ENCODE data around the gene ZDHHC23.

ZDHHC23 gene

DNA sequence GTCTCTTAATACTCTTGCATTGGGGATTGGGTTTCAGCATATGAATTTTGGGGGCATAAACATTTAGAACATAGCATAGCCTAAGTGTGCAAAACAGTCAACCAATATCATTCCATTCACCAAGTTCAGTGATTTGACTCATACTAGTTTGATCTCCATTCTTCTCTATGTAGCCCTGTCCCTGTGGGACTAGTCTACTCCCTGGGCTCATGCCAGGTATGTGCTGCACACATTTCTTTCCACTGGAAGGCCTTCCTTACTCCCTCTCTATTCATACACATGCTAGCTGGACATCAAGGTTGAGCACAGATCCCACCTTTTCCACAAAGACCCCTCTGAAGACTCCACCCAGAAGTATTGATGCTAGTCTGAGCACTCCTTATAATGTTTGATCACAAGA is 5.1 kb downstream of the ZDHHC23 start:
- H3K27ac ChIP-seq (ENCODE audit: low read depth, low read length) = no peak overlapping the region
- peaks cover 22% of the 10 kb centered on the region for H3K36me3 ChIP-seq (ENCODE audit: control insufficient read depth, insufficient read depth, low read length)
- H3K9me3 ChIP-seq (ENCODE audit: control insufficient read depth, insufficient read depth, low read depth, low read length) = no peaks in the 10 kb centered on the region
- no peaks in the 10 kb centered on the region for H3K4me1 ChIP-seq (ENCODE audit: control insufficient read depth, insufficient read depth, low read length)
- H3K4me3 ChIP-seq (ENCODE audit: low read depth, low read length) = no peak overlapping the region
- H3K27me3 ChIP-seq (ENCODE audit: control insufficient read depth, insufficient read depth, low read length) = peaks cover 22% of the 10 kb centered on the region
- H3K9ac ChIP-seq (ENCODE audit: low read length) = no peak overlapping the region

DNA sequence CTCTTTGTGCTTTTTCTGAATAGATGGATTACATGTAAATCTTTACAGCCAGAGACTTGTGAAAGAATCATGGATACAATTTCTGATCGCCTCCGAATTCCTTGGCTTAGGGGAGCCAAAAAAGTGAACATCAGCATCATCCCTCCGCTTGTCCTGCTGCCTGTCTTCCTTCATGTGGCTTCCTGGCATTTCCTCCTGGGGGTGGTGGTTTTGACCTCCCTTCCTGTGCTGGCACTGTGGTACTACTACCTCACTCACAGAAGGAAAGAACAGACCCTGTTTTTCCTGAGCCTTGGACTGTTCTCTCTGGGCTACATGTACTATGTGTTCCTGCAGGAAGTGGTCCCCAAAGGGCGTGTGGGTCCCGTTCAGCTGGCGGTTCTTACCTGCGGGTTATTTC is 5.9 kb downstream of the ZDHHC23 start:
- peaks cover 30% of the 10 kb centered on the region for H3K36me3 ChIP-seq (ENCODE audit: control insufficient read depth, insufficient read depth, low read length)
- H3K4me3 ChIP-seq (ENCODE audit: low read depth, low read length) = no peak overlapping the region
- no peaks in the 10 kb centered on the region for H3K9me3 ChIP-seq (ENCODE audit: control insufficient read depth, insufficient read depth, low read depth, low read length)
- no peaks in the 10 kb centered on the region for H3K4me1 ChIP-seq (ENCODE audit: control insufficient read depth, insufficient read depth, low read length)
- peaks cover 14% of the 10 kb centered on the region for H3K27me3 ChIP-seq (ENCODE audit: control insufficient read depth, insufficient read depth, low read length)
- H3K9ac ChIP-seq (ENCODE audit: low read length) = no peak overlapping the region
- H3K27ac ChIP-seq (ENCODE audit: low read depth, low read length) = no peak overlapping the region

DNA sequence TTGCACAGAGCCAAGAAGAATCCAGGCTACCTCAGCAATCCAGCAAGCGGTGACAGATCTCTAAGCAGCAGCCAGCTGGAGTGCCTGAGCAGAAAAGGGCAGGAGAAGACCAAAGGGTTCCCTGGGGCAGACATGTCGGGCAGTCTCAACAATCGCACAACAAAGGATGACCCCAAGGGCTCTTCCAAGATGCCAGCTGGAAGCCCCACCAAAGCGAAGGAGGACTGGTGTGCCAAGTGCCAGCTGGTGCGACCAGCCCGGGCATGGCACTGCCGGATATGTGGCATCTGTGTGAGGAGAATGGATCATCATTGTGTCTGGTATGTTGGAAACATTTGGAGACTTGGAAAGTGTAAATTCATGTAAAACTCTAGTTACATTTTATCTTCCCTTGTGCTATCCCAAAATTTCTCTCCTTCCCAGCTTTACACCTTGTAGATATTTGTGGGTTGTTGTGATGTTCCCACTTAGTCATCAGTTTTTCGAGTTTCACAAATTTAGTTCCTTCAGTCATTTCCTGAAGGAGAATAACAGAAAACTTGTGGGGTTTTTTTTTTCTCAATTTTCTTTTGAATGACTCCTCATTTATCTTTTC is 6.4 kb downstream of the ZDHHC23 start:
- Histone ChIP-seq H3K9ac (ENCODE audit: low read length) (no peak overlapping the region), H3K27ac (ENCODE audit: low read depth, low read length) (no peak overlapping the region), H3K36me3 (ENCODE audit: control insufficient read depth, insufficient read depth, low read length) (peaks cover 35% of the 10 kb centered on the region), H3K9me3 (ENCODE audit: control insufficient read depth, insufficient read depth, low read depth, low read length) (no peaks in the 10 kb centered on the region), H3K27me3 (ENCODE audit: control insufficient read depth, insufficient read depth, low read length) (peaks cover 9% of the 10 kb centered on the region; the same call in 1 of the 2 replicates), H3K4me3 (ENCODE audit: low read depth, low read length) (no peak overlapping the region), H3K4me1 (ENCODE audit: control insufficient read depth, insufficient read depth, low read length) (no peaks in the 10 kb centered on the region)

DNA sequence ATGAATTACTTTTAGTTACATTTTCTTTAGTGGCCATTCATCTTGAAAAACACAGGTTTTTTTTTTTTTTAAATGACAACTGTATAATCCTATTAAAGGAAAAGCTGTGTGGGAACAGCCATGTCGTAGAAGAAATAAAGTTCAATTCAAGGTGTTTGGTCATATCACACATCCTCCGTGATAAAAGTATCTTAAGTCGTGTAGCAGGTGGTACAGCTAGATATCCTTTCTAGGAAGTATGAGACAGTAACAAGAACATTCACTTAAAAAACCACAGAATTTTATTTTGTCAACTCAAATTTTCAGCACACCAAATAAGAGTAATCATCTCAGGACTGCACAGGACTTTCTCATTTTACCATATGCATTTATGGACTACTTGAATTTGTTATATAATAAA is 16.1 kb downstream of the ZDHHC23 start:
- Histone ChIP-seq H3K9ac (ENCODE audit: low read length) (no peak overlapping the region), H3K27me3 (ENCODE audit: control insufficient read depth, insufficient read depth, low read length) (no peaks in the 10 kb centered on the region), H3K27ac (ENCODE audit: low read depth, low read length) (no peak overlapping the region), H3K36me3 (ENCODE audit: control insufficient read depth, insufficient read depth, low read length) (peaks cover 12% of the 10 kb centered on the region; the same call in 1 of the 2 replicates), H3K9me3 (ENCODE audit: control insufficient read depth, insufficient read depth, low read depth, low read length) (no peaks in the 10 kb centered on the region), H3K4me1 (ENCODE audit: control insufficient read depth, insufficient read depth, low read length) (peaks cover 8% of the 10 kb centered on the region; the same call in 1 of the 2 replicates), H3K4me3 (ENCODE audit: low read depth, low read length) (no peak overlapping the region)

DNA sequence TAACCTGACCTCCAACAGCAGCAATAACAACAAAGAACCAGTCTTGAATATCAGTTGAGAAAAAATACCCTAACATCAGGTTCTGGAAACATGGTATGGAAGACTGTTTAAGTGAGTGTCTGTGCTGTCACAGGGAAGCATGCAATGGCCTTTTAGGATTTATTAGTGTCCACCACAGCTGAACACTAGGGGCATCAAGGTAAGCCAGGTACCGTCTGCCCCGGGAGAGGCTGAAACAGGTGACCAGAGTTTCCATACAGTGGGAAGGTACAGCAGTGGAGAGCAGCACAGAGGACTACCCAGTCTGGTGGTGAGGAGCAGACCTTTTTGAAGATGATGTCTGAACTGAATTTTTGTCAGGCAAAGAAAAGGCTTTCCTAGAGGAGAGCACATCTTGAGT is 18.4 kb downstream of the ZDHHC23 start:
- H3K36me3 ChIP-seq (ENCODE audit: control insufficient read depth, insufficient read depth, low read length) = no peaks in the 10 kb centered on the region
- H3K4me3 ChIP-seq (ENCODE audit: low read depth, low read length) = no peak overlapping the region
- no peaks in the 10 kb centered on the region for H3K9me3 ChIP-seq (ENCODE audit: control insufficient read depth, insufficient read depth, low read depth, low read length)
- H3K27me3 ChIP-seq (ENCODE audit: control insufficient read depth, insufficient read depth, low read length) = no peaks in the 10 kb centered on the region
- no peak overlapping the region for H3K9ac ChIP-seq (ENCODE audit: low read length)
- peaks cover 8% of the 10 kb centered on the region; the same call in 1 of the 2 replicates for H3K4me1 ChIP-seq (ENCODE audit: control insufficient read depth, insufficient read depth, low read length)
- H3K27ac ChIP-seq (ENCODE audit: low read depth, low read length) = no peak overlapping the region

DNA sequence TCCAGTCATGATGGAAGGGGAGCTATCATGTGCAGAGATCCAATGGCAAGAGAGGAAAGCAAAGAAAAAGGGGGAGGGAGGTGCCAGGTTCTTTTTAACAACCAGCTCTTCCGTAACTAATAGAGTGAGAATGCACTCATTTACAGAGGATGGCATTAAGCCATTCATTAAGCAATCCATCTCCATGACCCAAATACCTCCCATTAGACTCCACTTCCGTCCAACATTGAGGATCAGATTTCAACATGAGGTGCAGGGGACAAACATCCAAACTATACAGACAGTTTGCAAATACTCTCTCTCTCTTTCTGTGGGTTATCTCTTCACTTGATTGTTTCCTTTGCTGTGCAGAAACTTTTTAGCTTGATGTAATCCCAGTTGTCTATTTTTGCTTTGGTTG is 21.2 kb downstream of the ZDHHC23 start:
- Histone ChIP-seq H3K9ac (ENCODE audit: low read length) (no peak overlapping the region), H3K9me3 (ENCODE audit: control insufficient read depth, insufficient read depth, low read depth, low read length) (peaks cover 9% of the 10 kb centered on the region; the same call in 1 of the 2 replicates), H3K27ac (ENCODE audit: low read depth, low read length) (no peak overlapping the region), H3K36me3 (ENCODE audit: control insufficient read depth, insufficient read depth, low read length) (no peaks in the 10 kb centered on the region), H3K4me1 (ENCODE audit: control insufficient read depth, insufficient read depth, low read length) (no peaks in the 10 kb centered on the region), H3K27me3 (ENCODE audit: control insufficient read depth, insufficient read depth, low read length) (no peaks in the 10 kb centered on the region), H3K4me3 (ENCODE audit: low read depth, low read length) (no peak overlapping the region)

DNA sequence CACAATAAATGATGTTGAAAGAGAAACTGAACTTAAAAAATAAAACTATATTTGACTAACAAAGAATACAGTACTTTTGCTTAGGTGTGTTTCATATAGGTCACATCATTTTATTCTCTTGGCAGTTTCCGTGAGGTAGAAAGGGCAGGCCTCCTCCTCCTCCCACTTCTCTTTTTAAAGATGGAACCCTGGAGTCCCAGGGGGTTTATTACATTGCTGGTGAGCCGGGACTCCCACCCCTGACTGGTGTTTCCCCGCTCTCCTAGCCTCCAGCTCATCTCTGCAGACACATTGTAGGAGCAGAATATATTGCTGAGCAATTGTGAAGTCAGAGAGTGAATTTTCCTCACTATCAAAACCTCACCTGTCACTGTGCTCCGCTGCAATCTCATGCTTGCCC is 30.0 kb downstream of the ZDHHC23 start:
- Histone ChIP-seq H3K36me3 (ENCODE audit: control insufficient read depth, insufficient read depth, low read length) (no peaks in the 10 kb centered on the region), H3K4me3 (ENCODE audit: low read depth, low read length) (no peak overlapping the region), H3K27me3 (ENCODE audit: control insufficient read depth, insufficient read depth, low read length) (no peaks in the 10 kb centered on the region), H3K27ac (ENCODE audit: low read depth, low read length) (no peak overlapping the region), H3K4me1 (ENCODE audit: control insufficient read depth, insufficient read depth, low read length) (no peaks in the 10 kb centered on the region), H3K9ac (ENCODE audit: low read length) (no peak overlapping the region), H3K9me3 (ENCODE audit: control insufficient read depth, insufficient read depth, low read depth, low read length) (peaks cover 15% of the 10 kb centered on the region)

DNA sequence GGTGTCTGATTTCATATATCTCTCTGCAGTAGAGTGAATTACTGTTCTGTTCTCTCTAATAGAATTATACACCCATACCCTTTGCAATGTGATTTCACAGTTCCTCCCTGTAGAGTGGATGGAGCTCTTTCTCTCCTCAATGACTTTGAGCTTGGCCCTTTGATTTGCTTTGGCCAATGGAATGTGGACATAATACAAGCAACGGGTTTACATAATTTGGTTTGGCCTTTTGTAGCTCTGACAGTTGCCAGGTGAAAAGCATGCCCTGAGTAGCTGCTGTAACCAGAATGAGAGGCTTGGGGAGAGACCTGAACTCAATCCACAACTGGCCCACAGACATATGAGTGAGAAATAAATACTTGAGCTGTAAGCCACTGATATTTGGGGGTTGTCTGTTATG is 32.1 kb downstream of the ZDHHC23 start:
- H3K4me3 ChIP-seq (ENCODE audit: low read depth, low read length) = no peak overlapping the region
- no peaks in the 10 kb centered on the region for H3K36me3 ChIP-seq (ENCODE audit: control insufficient read depth, insufficient read depth, low read length)
- no peaks in the 10 kb centered on the region for H3K27me3 ChIP-seq (ENCODE audit: control insufficient read depth, insufficient read depth, low read length)
- no peaks in the 10 kb centered on the region for H3K9me3 ChIP-seq (ENCODE audit: control insufficient read depth, insufficient read depth, low read depth, low read length)
- no peak overlapping the region for H3K9ac ChIP-seq (ENCODE audit: low read length)
- no peak overlapping the region for H3K27ac ChIP-seq (ENCODE audit: low read depth, low read length)
- no peaks in the 10 kb centered on the region for H3K4me1 ChIP-seq (ENCODE audit: control insufficient read depth, insufficient read depth, low read length)

DNA sequence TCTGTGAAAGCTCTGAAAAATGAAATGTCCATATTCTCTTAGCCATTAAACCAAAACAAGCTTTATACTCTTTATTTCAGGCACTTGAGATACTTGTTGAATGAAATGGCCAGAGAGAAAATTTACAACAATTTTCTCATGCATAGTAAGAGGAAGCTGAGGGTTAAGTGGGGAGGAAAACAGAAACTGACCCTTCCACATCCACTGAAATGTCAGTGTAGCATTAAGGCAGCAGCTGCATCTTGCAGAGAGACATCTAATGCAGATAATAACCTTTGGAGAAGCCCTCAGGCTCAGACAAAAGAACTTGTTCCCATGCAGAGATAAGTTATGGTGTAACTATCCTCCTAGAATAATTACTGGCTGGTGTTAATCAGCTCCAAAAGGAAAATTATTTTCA is 34.0 kb downstream of the ZDHHC23 start:
- no peak overlapping the region for H3K9ac ChIP-seq (ENCODE audit: low read length)
- H3K27ac ChIP-seq (ENCODE audit: low read depth, low read length) = no peak overlapping the region
- H3K9me3 ChIP-seq (ENCODE audit: control insufficient read depth, insufficient read depth, low read depth, low read length) = 0 out of 2 replicates have a peak, but pooled peaks cover 2% of the 10 kb centered on the region
- H3K4me1 ChIP-seq (ENCODE audit: control insufficient read depth, insufficient read depth, low read length) = 0 out of 2 replicates have a peak, but pooled peaks cover 4% of the 10 kb centered on the region
- no peaks in the 10 kb centered on the region for H3K36me3 ChIP-seq (ENCODE audit: control insufficient read depth, insufficient read depth, low read length)
- no peak overlapping the region for H3K4me3 ChIP-seq (ENCODE audit: low read depth, low read length)
- no peaks in the 10 kb centered on the region for H3K27me3 ChIP-seq (ENCODE audit: control insufficient read depth, insufficient read depth, low read length)

DNA sequence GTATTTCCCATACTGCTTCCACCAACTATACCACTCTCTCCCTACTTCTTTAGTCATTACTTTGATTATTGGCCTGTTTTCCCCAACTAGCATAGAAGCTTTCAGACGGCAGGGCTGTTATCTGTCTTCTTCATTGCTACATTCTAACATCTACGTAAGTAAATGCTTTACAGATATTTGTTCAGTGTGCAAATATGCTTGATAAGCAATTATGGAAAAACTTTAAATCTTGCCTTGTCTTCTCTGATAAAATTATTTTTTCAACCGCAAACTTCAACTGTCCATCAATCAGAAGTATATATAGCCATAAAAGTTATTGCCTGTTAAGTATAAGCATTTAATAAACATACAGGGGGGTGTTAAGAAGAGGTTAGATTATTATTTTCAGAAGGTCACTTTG is 35.7 kb downstream of the ZDHHC23 start:
- Histone ChIP-seq H3K9ac (ENCODE audit: low read length) (no peak overlapping the region), H3K4me1 (ENCODE audit: control insufficient read depth, insufficient read depth, low read length) (0 out of 2 replicates have a peak, but pooled peaks cover 4% of the 10 kb centered on the region), H3K27ac (ENCODE audit: low read depth, low read length) (no peak overlapping the region), H3K9me3 (ENCODE audit: control insufficient read depth, insufficient read depth, low read depth, low read length) (0 out of 2 replicates have a peak, but pooled peaks cover 2% of the 10 kb centered on the region), H3K36me3 (ENCODE audit: control insufficient read depth, insufficient read depth, low read length) (no peaks in the 10 kb centered on the region), H3K27me3 (ENCODE audit: control insufficient read depth, insufficient read depth, low read length) (no peaks in the 10 kb centered on the region), H3K4me3 (ENCODE audit: low read depth, low read length) (no peak overlapping the region)

DNA sequence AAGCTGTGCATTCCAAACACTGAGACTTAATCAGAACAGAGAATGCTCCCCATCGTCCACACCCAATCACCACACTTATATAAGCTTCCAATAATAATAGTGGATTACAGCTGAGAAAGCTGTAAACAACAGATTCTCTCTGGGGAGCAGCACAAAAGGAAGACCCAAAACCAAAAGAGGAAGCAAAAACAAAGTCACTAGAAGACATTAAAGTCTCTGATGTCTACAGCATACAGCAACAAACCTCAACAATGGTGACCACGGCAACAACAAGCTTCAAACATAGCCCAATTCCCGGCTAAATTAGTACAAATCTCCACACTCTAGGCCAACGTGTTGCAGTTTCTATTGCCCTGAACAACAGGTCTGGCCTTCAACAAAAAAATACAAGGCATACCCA is 37.7 kb downstream of the ZDHHC23 start:
- Histone ChIP-seq H3K36me3 (ENCODE audit: control insufficient read depth, insufficient read depth, low read length) (no peaks in the 10 kb centered on the region), H3K4me1 (ENCODE audit: control insufficient read depth, insufficient read depth, low read length) (0 out of 2 replicates have a peak, but pooled peaks cover 4% of the 10 kb centered on the region), H3K4me3 (ENCODE audit: low read depth, low read length) (no peak overlapping the region), H3K27me3 (ENCODE audit: control insufficient read depth, insufficient read depth, low read length) (no peaks in the 10 kb centered on the region), H3K9me3 (ENCODE audit: control insufficient read depth, insufficient read depth, low read depth, low read length) (0 out of 2 replicates have a peak, but pooled peaks cover 2% of the 10 kb centered on the region), H3K9ac (ENCODE audit: low read length) (no peak overlapping the region), H3K27ac (ENCODE audit: low read depth, low read length) (no peak overlapping the region)

Measured in HUES6 (cell line).